Activated naive CD8-positive, alpha-beta T cell (primary cell): ENCODE results near the gene FMO4.
"Not testable (repeated sequence)": the region's sequence is repeated elsewhere in the genome, so short reads cannot be mapped to it uniquely, and the experiment has no call there.

Source experiments
- H3K27ac Mint-ChIP-seq: one replicate; pipeline ENCODE4 v1.8.0; 2021; ENCODE audit warnings: mixed read lengths
- H3K27me3 Mint-ChIP-seq: one replicate; pipeline ENCODE4 v1.8.0; 2021; ENCODE audit warnings: mixed read lengths
- H3K36me3 Mint-ChIP-seq: one replicate; pipeline ENCODE4 v1.8.0; 2021; ENCODE audit warnings: mixed read lengths
- H3K4me1 Mint-ChIP-seq: one replicate; pipeline ENCODE4 v1.8.0; 2021; ENCODE audit warnings: low read depth, mixed read lengths
- H3K4me3 Mint-ChIP-seq: one replicate; pipeline ENCODE4 v1.8.0; 2021; ENCODE audit warnings: mild to moderate bottlenecking, mixed read lengths
- H3K9me3 Mint-ChIP-seq: one replicate; pipeline ENCODE4 v1.8.0; 2021; ENCODE audit warnings: low read depth, mixed read lengths

FMO4 gene

DNA sequence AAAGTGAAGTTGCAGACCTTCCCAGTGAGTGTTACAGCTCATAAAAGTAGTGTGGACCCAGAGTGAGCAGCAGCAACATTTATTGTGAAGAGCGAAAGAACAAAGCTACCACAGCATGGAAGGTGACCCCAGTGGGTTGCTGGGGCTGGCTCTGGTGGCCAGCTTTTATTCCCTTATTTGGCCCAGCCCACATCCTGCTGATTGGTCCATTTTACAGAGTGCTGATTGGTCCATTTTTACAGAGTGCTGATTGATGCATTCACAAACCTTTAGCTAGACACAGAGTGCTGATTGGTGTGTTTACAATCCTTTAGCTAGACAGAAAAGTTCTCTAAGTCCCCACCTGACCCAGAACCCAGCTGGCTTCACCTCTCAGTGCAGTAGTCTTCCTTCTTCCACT is 76.8 kb downstream of the FMO4 start:
- H3K4me3 Mint-ChIP-seq, H3K27ac Mint-ChIP-seq, H3K4me1 Mint-ChIP-seq, H3K36me3 Mint-ChIP-seq, H3K27me3 Mint-ChIP-seq, H3K9me3 Mint-ChIP-seq: not testable (repeated sequence)
